ENCODE results near the gene EPN1.

EPN1 gene

GRCh38 chr19:55661826-55662225, 13.2 kb upstream of the EPN1 start:
- DNase-seq: no peak

GRCh38 chr19:55663846-55664536, 11.0 kb upstream of the EPN1 start:
- no peak for DNase-seq

- DNase-seq: no peak
Measured at GRCh38 chr19:55666343-55667005, 8.6 kb upstream of the EPN1 start.

- DNase-seq: no peak
Measured at GRCh38 chr19:55667006-55667381, 8.0 kb upstream of the EPN1 start.

GRCh38 chr19:55667511-55667910, 7.5 kb upstream of the EPN1 start:
- no peak for DNase-seq

GRCh38 chr19:55667958-55668357, 7.1 kb upstream of the EPN1 start:
- no peak for DNase-seq

- no peak for DNase-seq
Measured at GRCh38 chr19:55668603-55669348, 6.2 kb upstream of the EPN1 start.

GRCh38 chr19:55669418-55670279, 5.4 kb upstream of the EPN1 start:
- no peak for DNase-seq

- DNase-seq: no peak
Measured at GRCh38 chr19:55670280-55671053, 4.6 kb upstream of the EPN1 start.

- no peak for DNase-seq
Measured at GRCh38 chr19:55671054-55671378, 4.0 kb upstream of the EPN1 start.

- no peak for DNase-seq
Measured at GRCh38 chr19:55672418-55672817, 2.6 kb upstream of the EPN1 start.

- DNase-seq: no peak
Measured at GRCh38 chr19:55673465-55673864, 1.6 kb upstream of the EPN1 start.

- no peak for DNase-seq
Measured at GRCh38 chr19:55673889-55674288, 1.1 kb upstream of the EPN1 start.

- DNase-seq: no peak
Measured at GRCh38 chr19:55674459-55674840, 576 bp upstream of the EPN1 start.

GRCh38 chr19:55675661-55676354, 782 bp downstream of the EPN1 start:
- no peak for DNase-seq

GRCh38 chr19:55676383-55676782, 1.4 kb downstream of the EPN1 start:
- no peak for DNase-seq

GRCh38 chr19:55676889-55677505, 2.0 kb downstream of the EPN1 start:
- DNase-seq: no peak

GRCh38 chr19:55677572-55678028, 2.6 kb downstream of the EPN1 start:
- DNase-seq: no peak

GRCh38 chr19:55678121-55678671, 3.2 kb downstream of the EPN1 start:
- no peak for DNase-seq

GRCh38 chr19:55679343-55680257, 4.6 kb downstream of the EPN1 start:
- no peak for DNase-seq

All from NCI-H1048 (cell line).